ENCODE data around the gene SLC9A3. TPM values are rescaled to one million over a fixed set of nuclear protein-coding genes. Genes with fewer than 3 reads are reported as not detected.

SLC9A3 gene
- total RNA-seq, 6 experiments from 2014 or later, result 0.63 to 1.00 (median 0.74) TPM

DNA sequence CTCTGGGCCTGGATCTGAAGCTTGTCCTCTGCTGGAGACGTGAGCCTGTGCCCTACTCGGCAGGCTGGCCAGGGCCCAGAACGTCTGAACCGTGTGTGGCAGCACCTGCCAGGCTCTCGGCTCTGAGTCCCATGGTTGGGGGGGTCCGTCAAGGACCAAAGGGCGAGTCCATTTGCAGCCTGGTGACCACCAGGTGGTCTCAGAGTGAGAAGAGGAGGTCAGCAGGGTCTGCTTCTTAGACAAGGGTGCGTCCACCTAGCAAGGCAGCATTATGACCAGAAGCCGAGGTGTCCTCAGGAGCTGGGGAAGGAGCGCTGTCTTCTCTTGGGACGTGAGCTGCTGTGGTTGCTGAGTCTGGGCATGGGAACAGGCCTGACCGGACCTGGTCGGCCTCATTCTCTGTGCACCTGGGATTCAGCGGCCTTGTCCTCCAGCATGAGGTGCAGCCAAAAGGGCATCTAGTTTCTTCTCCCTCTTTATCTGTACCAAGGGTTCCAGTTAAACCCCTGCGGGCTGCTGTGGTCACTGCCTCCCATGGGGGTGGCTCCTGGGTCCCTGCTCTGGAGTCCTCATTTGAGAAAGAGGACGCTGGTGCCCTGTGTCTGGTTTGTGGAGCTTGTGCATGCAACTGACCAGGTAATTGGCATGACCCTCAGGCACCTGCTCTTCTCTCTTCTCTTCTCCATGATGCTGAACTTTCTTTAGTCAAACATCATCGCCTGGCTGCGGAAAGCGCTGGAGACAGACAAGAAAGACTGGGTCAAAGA lies 66.9 kb downstream of the SLC9A3 start:
- Mint-ChIP-seq H3K27ac (no peak overlapping the region), H3K9me3 (peaks cover 3% of the 10 kb centered on the region; the same call in 1 of the 2 replicates), H3K36me3 (ENCODE audit: low read depth) (peaks cover 55% of the 10 kb centered on the region), H3K27me3 (ENCODE audit: insufficient read depth) (no peaks in the 10 kb centered on the region; the same call in none of the 2 replicates), H3K4me1 (ENCODE audit: low read depth) (peaks cover 19% of the 10 kb centered on the region), H3K4me3 (no peak overlapping the region)
- no peak for TF ChIP-seq CTCF (IDR thresholded peaks at IDR 0.05)
- no peak for DNase-seq

DNA sequence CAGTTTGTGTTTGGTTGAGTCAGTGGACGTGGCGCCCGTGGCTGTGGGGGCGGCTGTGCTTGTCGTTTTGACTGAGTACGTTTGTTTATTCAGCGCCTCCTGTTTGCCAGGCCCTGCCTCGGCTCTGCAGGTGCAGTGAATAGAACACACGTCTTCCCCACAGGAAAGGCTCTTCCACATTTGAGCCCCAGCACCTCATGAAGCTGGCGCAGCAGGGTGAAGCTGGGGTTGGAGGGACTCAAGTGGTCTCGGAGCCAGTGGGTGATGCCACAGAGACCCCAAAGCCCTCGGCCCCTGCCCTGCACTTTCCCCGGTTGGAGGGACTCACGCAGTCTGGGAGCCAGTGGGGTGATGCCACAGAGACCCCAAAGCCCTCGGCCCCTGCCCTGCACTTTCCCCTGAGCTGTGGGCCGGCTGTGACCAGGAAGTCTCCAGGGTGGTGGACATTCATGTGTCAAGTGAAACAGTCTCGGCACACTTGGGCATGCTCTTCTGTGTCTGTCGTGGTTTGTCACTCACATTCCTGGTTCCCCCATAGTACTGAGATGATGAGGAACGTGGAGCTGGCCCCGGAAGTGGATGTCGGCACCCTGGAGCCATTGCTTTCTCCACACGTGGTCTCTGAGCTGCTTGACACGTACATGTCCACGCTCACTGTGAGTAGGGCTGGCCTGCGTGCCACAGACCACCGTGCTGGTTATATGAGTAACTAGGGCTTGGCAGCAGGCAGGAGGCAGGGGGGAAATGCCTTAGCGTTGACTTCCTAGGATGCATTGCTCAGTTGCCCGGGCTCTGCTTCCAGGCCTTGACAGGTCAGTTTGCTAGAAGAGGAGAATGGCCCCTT lies 67.7 kb downstream of the SLC9A3 start:
- H3K9me3 Mint-ChIP-seq, result peaks cover 11% of the 10 kb centered on the region
- no peak for DNase-seq
- H3K36me3 Mint-ChIP-seq (ENCODE audit: low read depth), result peaks cover 55% of the 10 kb centered on the region
- no peak overlapping the region for H3K4me3 Mint-ChIP-seq
- H3K4me1 Mint-ChIP-seq (ENCODE audit: low read depth), result peaks cover 19% of the 10 kb centered on the region
- H3K27ac Mint-ChIP-seq, result no peak overlapping the region
- TF ChIP-seq CTCF (IDR thresholded peaks at IDR 0.05), result no peak
- no peaks in the 10 kb centered on the region; the same call in none of the 2 replicates for H3K27me3 Mint-ChIP-seq (ENCODE audit: insufficient read depth)

GRCh38 chr5:455806-456205 lies 68.4 kb downstream of the SLC9A3 start:
- Mint-ChIP-seq H3K27ac (no peak overlapping the region), H3K4me3 (no peak overlapping the region), H3K4me1 (ENCODE audit: low read depth) (peaks cover 19% of the 10 kb centered on the region), H3K27me3 (ENCODE audit: insufficient read depth) (no peaks in the 10 kb centered on the region; the same call in none of the 2 replicates), H3K9me3 (peaks cover 14% of the 10 kb centered on the region), H3K36me3 (ENCODE audit: low read depth) (peaks cover 61% of the 10 kb centered on the region)
- no peak for TF ChIP-seq CTCF (IDR thresholded peaks at IDR 0.05)
- no peak for DNase-seq

DNA sequence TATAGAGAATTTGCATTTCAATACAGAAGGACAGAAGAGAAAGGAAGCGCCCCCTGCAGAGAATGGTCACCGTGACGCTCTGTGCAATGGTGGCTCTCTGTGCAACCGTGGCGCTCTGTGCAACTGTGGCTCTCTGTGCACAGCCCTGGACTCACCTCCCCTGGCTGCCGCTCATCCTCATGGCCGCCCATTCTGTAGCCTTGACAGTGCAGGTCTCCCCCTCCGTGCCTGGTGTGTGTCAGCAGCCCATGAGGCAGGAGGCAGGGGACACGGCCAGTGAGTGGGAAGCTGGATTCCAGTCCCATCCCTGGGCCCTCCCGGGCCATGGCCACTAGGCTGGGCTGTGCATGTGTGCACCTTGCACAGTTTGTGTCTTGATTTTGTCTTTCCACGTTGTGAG lies 69.3 kb downstream of the SLC9A3 start:
- H3K9me3 Mint-ChIP-seq, result peaks cover 14% of the 10 kb centered on the region
- H3K4me3 Mint-ChIP-seq, result no peak overlapping the region
- H3K27ac Mint-ChIP-seq, result no peak overlapping the region
- no peaks in the 10 kb centered on the region; the same call in none of the 2 replicates for H3K27me3 Mint-ChIP-seq (ENCODE audit: insufficient read depth)
- H3K4me1 Mint-ChIP-seq (ENCODE audit: low read depth), result peaks cover 19% of the 10 kb centered on the region
- H3K36me3 Mint-ChIP-seq (ENCODE audit: low read depth), result peaks cover 61% of the 10 kb centered on the region
- no peak for DNase-seq
- TF ChIP-seq CTCF (IDR thresholded peaks at IDR 0.05), result no peak

DNA sequence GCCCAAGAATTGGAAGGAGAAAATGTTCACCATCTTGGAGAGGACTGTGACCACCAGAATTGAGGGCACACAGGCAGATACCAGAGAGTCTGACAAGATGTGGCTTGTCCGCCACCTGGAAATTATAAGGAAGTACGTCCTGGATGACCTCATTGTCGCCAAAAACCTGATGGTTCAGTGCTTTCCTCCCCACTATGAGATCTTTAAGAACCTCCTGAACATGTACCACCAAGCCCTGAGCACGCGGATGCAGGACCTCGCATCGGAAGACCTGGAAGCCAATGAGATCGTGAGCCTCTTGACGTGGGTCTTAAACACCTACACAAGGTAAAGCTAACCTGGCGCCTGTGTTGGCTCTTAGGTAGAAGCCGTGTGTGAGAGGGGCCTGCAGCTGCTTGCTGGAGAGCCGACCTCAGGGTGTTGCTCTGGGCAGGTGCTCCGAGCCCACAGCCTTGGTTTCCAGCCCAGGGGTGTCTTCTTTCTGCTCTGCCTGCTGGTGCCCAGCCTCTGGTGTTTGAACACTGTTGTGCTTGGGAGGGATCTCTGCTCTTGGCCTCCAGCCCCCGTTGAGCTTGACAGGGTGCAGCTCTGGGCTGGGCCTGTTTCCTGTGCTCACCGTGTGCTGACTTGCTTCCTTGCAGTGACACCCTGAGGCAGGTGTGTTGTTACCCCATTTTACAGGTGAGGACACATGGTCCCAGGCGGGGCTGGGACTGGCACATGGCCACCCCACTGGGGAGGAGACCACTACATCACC lies 70.3 kb downstream of the SLC9A3 start:
- Mint-ChIP-seq H3K36me3 (ENCODE audit: low read depth) (peaks cover 62% of the 10 kb centered on the region), H3K4me3 (no peak overlapping the region), H3K4me1 (ENCODE audit: low read depth) (peaks cover 11% of the 10 kb centered on the region), H3K27ac (no peak overlapping the region), H3K9me3 (peaks cover 14% of the 10 kb centered on the region), H3K27me3 (ENCODE audit: insufficient read depth) (no peaks in the 10 kb centered on the region; the same call in none of the 2 replicates)
- no peak for TF ChIP-seq CTCF (IDR thresholded peaks at IDR 0.05)
- no peak for DNase-seq
